Activated naive CD4-positive, alpha-beta T cell treated with anti-CD3 and anti-CD28 coated beads, Interleukin-2, amount 10 ng/mL, durations not matched to agents 7 days and 5 days (primary cell): ENCODE measurements around the gene CYP26A1.
"Not testable (repeated sequence)": the region's sequence is repeated elsewhere in the genome, so short reads cannot be mapped to it uniquely, and the experiment has no call there.

Experiments
- CTCF ChIA-PET: fragments of 350-600 bp; sonication (Branson Sonifier 250); formaldehyde crosslinking; loops from one replicate; lab custom pipeline; 2021; ENCODE audit warnings: antibody characterized with exemption; lab: Charles Lee
- DNase-seq: peaks from one replicate; pipeline ENCODE4 v3.0.0-alpha.2; 2020
- H3K27ac Mint-ChIP-seq: one replicate; pipeline ENCODE4 v1.8.0; 2021; ENCODE audit warnings: mild to moderate bottlenecking, moderate library complexity, mixed read lengths
- H3K27me3 Mint-ChIP-seq: one replicate; pipeline ENCODE4 v1.8.0; 2021; ENCODE audit warnings: mild to moderate bottlenecking, mixed read lengths
- H3K36me3 Mint-ChIP-seq: one replicate; pipeline ENCODE4 v1.8.0; 2021; ENCODE audit warnings: mixed read lengths
- H3K4me1 Mint-ChIP-seq: one replicate; pipeline ENCODE4 v1.8.0; 2021; ENCODE audit warnings: mixed read lengths
- H3K4me3 Mint-ChIP-seq: one replicate; pipeline ENCODE4 v1.8.0; 2021; ENCODE audit warnings: mild to moderate bottlenecking, moderate library complexity, mixed read lengths
- H3K9me3 Mint-ChIP-seq: one replicate; pipeline ENCODE4 v1.8.0; 2021; ENCODE audit warnings: mixed read lengths

Gene CYP26A1

GRCh38 chr10:93099670-93100069 lies 26.0 kb downstream of the CYP26A1 start:
- no peaks in the 10 kb centered on the region for H3K27me3 Mint-ChIP-seq
- CTCF ChIA-PET = no interaction called here
- no peaks in the 10 kb centered on the region for H3K9me3 Mint-ChIP-seq
- H3K4me3 Mint-ChIP-seq = no peak overlapping the region
- H3K4me1 Mint-ChIP-seq = no peaks in the 10 kb centered on the region
- H3K36me3 Mint-ChIP-seq = no peaks in the 10 kb centered on the region
- DNase-seq = no peak
- no peak overlapping the region for H3K27ac Mint-ChIP-seq

- H3K9me3 Mint-ChIP-seq, H3K36me3 Mint-ChIP-seq, H3K27me3 Mint-ChIP-seq, DNase-seq, H3K4me3 Mint-ChIP-seq, H3K27ac Mint-ChIP-seq, H3K4me1 Mint-ChIP-seq: not testable (repeated sequence)
- CTCF ChIA-PET = interaction anchor here (0.9 to 1.2 kb wide), 2 partner anchors 13 to 15 kb away, joined by 3 to 5 read pairs; no protein-coding TSS in a partner anchor
These were observed 27.5 kb downstream of the CYP26A1 start for GRCh38 chr10:93101148-93101547.

- CTCF ChIA-PET = no interaction called here
- H3K27ac Mint-ChIP-seq = no peak overlapping the region
- H3K4me1 Mint-ChIP-seq = no peaks in the 10 kb centered on the region
- peaks cover 4% of the 10 kb centered on the region for H3K27me3 Mint-ChIP-seq
- H3K36me3 Mint-ChIP-seq = no peaks in the 10 kb centered on the region
- H3K4me3 Mint-ChIP-seq = no peak overlapping the region
- H3K9me3 Mint-ChIP-seq = no peaks in the 10 kb centered on the region
- DNase-seq = no peak
These were observed 30.3 kb downstream of the CYP26A1 start for GRCh38 chr10:93103953-93104352.

- H3K27me3 Mint-ChIP-seq = peaks cover 4% of the 10 kb centered on the region
- CTCF ChIA-PET = interaction anchor here (1.0 kb wide), 2 partner anchors 16 to 246 kb away, joined by 3 read pairs; no protein-coding TSS in a partner anchor
- no peak overlapping the region for H3K27ac Mint-ChIP-seq
- H3K36me3 Mint-ChIP-seq = no peaks in the 10 kb centered on the region
- H3K4me1 Mint-ChIP-seq = no peaks in the 10 kb centered on the region
- H3K9me3 Mint-ChIP-seq = no peaks in the 10 kb centered on the region
- DNase-seq = no peak
- H3K4me3 Mint-ChIP-seq = no peak overlapping the region
These were observed 33.0 kb downstream of the CYP26A1 start for GRCh38 chr10:93106631-93107072.

GRCh38 chr10:93110472-93111146 lies 36.9 kb downstream of the CYP26A1 start:
- Mint-ChIP-seq H3K4me1 (peaks cover 4% of the 10 kb centered on the region), H3K27me3 (peaks cover 16% of the 10 kb centered on the region), H3K27ac (no peak overlapping the region), H3K4me3 (no peak overlapping the region), H3K9me3 (no peaks in the 10 kb centered on the region), H3K36me3 (no peaks in the 10 kb centered on the region)
- DNase-seq = no peak
- CTCF ChIA-PET = interaction anchor here (1.1 kb wide), 1 partner anchor 242 kb away, joined by 3 read pairs; no protein-coding TSS in a partner anchor

- Mint-ChIP-seq H3K36me3 (no peaks in the 10 kb centered on the region), H3K4me3 (no peak overlapping the region), H3K27me3 (peaks cover 11% of the 10 kb centered on the region), H3K4me1 (peaks cover 10% of the 10 kb centered on the region), H3K27ac (no peak overlapping the region), H3K9me3 (no peaks in the 10 kb centered on the region)
- CTCF ChIA-PET = interaction anchor here (3.9 kb wide), 1 partner anchor 239 kb away, joined by 33 read pairs; no protein-coding TSS in a partner anchor
- no peak for DNase-seq
These were observed 39.3 kb downstream of the CYP26A1 start for GRCh38 chr10:93113042-93113441.

- peak; percentile 78 for DNase-seq
- CTCF ChIA-PET = interaction anchor here (0.7 to 3.9 kb wide), 18 partner anchors 11 to 243 kb away, joined by 3 to 33 read pairs (median 3); no protein-coding TSS in a partner anchor
- Mint-ChIP-seq H3K9me3 (no peaks in the 10 kb centered on the region), H3K4me1 (peaks cover 10% of the 10 kb centered on the region), H3K27me3 (peaks cover 11% of the 10 kb centered on the region), H3K4me3 (no peak overlapping the region), H3K36me3 (no peaks in the 10 kb centered on the region), H3K27ac (no peak overlapping the region)
These were observed 42.1 kb downstream of the CYP26A1 start for GRCh38 chr10:93115661-93116383.

- CTCF ChIA-PET = no interaction called here
- peaks cover 20% of the 10 kb centered on the region for H3K4me1 Mint-ChIP-seq
- H3K27me3 Mint-ChIP-seq = peaks cover 3% of the 10 kb centered on the region
- DNase-seq = no peak
- peaks cover 13% of the 10 kb centered on the region for H3K9me3 Mint-ChIP-seq
- no peak overlapping the region for H3K27ac Mint-ChIP-seq
- peaks cover 4% of the 10 kb centered on the region for H3K36me3 Mint-ChIP-seq
- no peak overlapping the region for H3K4me3 Mint-ChIP-seq
These were observed 47.6 kb downstream of the CYP26A1 start for GRCh38 chr10:93121311-93121710.

- Mint-ChIP-seq H3K36me3 (peaks cover 5% of the 10 kb centered on the region), H3K4me1 (peaks cover 19% of the 10 kb centered on the region), H3K27me3 (peaks cover 4% of the 10 kb centered on the region), H3K9me3 (peaks cover 25% of the 10 kb centered on the region), H3K4me3 (no peak overlapping the region), H3K27ac (no peak overlapping the region)
- CTCF ChIA-PET = no interaction called here
- DNase-seq = no peak
These were observed 50.1 kb downstream of the CYP26A1 start for GRCh38 chr10:93123766-93124165.

GRCh38 chr10:93124580-93125318 lies 51.1 kb downstream of the CYP26A1 start:
- Mint-ChIP-seq H3K4me3 (no peak overlapping the region), H3K4me1 (peaks cover 19% of the 10 kb centered on the region), H3K27ac (no peak overlapping the region), H3K36me3 (peaks cover 5% of the 10 kb centered on the region), H3K9me3 (peaks cover 28% of the 10 kb centered on the region), H3K27me3 (peaks cover 4% of the 10 kb centered on the region)
- no peak for DNase-seq
- CTCF ChIA-PET = no interaction called here

- H3K27ac Mint-ChIP-seq = no peak overlapping the region
- H3K27me3 Mint-ChIP-seq = peaks cover 4% of the 10 kb centered on the region
- CTCF ChIA-PET = interaction anchor here (2.3 kb wide), 1 partner anchor 10 kb away, joined by 6 read pairs; no protein-coding TSS in a partner anchor
- peaks cover 28% of the 10 kb centered on the region for H3K9me3 Mint-ChIP-seq
- peaks cover 19% of the 10 kb centered on the region for H3K4me1 Mint-ChIP-seq
- no peak for DNase-seq
- no peak overlapping the region for H3K4me3 Mint-ChIP-seq
- H3K36me3 Mint-ChIP-seq = peaks cover 5% of the 10 kb centered on the region
These were observed 52.3 kb downstream of the CYP26A1 start for GRCh38 chr10:93125966-93126365.

GRCh38 chr10:93126483-93127052 lies 52.9 kb downstream of the CYP26A1 start:
- peaks cover 5% of the 10 kb centered on the region for H3K36me3 Mint-ChIP-seq
- H3K9me3 Mint-ChIP-seq = peaks cover 28% of the 10 kb centered on the region
- CTCF ChIA-PET = interaction anchor here (1.0 to 2.3 kb wide), 2 partner anchors 11 to 158 kb away, joined by 3 to 6 read pairs; no protein-coding TSS in a partner anchor
- H3K27ac Mint-ChIP-seq = no peak overlapping the region
- H3K4me3 Mint-ChIP-seq = no peak overlapping the region
- H3K27me3 Mint-ChIP-seq = peaks cover 4% of the 10 kb centered on the region
- H3K4me1 Mint-ChIP-seq = peaks cover 19% of the 10 kb centered on the region
- DNase-seq = no peak
